ES-I3 (cell line): ENCODE results near the gene ARGLU1.

Experiments used
- H3K36me3 ChIP-seq: 2 replicates; pipeline ENCODE4 v1.6.1; 2013; ENCODE audit warnings: mild to moderate bottlenecking, low read length, control low read depth, moderate library complexity; ENCODE audit not compliant: insufficient read depth
- H3K4me1 ChIP-seq: 2 replicates; pipeline ENCODE4 v1.6.1; 2013; ENCODE audit warnings: mild to moderate bottlenecking, control low read depth, low read length; ENCODE audit not compliant: insufficient read depth
- H3K9ac ChIP-seq: 2 replicates; pipeline ENCODE4 v1.6.1; 2013; ENCODE audit warnings: low read depth, mild to moderate bottlenecking, low read length, moderate library complexity
- H3K9me3 ChIP-seq: 2 replicates; pipeline ENCODE4 v1.6.1; 2013; ENCODE audit warnings: mild to moderate bottlenecking, low read length, moderate library complexity; ENCODE audit not compliant: control insufficient read depth, insufficient read depth

ARGLU1 gene

DNA sequence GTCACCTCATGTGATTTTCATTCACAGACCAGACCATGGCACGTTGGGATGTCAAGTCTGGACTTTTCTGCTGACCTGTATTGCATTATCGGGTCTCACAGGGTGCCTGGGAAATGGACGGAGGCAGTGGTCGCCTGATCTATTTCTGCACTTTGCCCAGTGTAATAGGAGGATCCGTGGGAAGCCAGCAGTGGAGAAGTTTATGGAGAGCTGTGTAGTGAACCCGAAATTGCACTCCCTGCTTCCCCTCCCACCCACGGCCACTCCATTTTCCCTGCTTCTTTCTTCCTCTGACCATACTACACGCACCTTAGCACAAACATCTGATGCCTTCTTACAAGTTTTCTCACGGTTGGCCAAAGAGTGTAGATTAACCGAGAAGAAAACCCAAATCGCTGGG is 49.4 kb downstream of the ARGLU1 start:
- no peaks in the 10 kb centered on the region for H3K9me3 ChIP-seq
- H3K36me3 ChIP-seq = no peaks in the 10 kb centered on the region
- no peak overlapping the region for H3K9ac ChIP-seq
- peaks cover 55% of the 10 kb centered on the region for H3K4me1 ChIP-seq

DNA sequence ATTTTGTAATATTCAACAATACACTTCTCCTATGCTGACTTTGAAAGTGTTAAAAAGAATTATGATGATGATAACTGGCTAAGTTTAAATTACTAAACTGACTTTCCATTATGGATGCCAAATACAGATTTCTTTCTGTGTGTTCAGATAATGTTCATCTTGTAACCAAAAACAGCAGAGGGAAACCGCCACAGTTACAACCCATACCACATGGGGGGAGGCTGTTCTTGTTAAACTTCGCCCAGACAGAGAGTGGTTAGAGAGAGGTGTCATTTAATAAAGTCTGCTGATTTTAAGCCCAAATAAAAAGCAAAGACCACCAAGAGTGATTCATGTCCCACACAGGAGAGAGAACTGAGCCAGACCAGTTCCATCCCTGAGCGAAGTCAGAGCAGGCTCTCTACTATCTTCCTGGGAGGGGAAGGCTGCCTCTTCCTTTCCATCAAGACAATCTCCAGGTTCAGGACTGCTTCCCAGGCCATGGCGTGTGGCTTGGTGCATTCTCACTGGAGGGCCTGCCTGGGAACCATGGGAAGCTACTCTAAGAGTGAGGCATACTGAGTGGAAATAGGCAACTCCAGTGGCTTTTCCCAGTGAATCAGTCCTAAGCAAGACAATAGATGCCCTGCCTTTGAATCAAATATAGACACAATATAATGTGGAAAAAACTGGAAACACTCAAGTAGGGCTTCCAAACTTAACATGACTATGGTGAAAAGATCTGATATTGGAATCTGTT is 50.7 kb downstream of the ARGLU1 start:
- no peaks in the 10 kb centered on the region for H3K36me3 ChIP-seq

DNA sequence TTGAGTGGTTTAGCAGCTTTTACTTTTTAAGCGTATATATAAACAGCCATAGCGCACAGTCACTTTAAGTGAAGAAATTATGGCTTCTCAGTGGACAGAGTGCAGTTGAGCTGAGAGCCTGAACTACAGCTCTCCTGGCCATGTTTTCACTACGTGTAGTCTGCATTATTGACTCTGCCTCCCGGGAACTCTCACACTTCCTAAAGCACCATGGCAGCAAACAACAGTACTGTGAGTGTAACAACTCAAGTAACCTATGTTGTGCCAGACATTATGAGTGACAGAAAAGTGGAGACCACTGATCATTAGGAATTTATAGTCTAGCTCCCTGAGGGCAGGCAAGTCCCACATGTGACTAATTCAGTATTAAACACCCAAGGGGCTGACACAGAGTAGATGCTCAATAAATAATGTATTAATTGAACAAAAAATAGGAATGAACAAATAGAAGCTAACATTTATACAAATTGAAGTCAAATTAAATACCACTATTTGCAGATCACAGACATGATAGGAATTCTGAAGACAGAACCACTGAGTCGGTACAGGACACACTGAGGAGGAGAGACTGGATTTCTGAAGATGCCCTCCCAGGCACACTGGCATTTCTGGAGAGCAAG is 52.2 kb downstream of the ARGLU1 start:
- Histone ChIP-seq H3K36me3 (0 out of 2 replicates have a peak, but pooled peaks cover 3% of the 10 kb centered on the region), H3K9me3 (no peaks in the 10 kb centered on the region), H3K9ac (no peak overlapping the region), H3K4me1 (peaks cover 40% of the 10 kb centered on the region)

More for the DNA sequence above, 50.7 kb downstream of the ARGLU1 start:
- Histone ChIP-seq H3K4me1 (peaks cover 55% of the 10 kb centered on the region), H3K9me3 (no peaks in the 10 kb centered on the region), H3K9ac (no peak overlapping the region)

DNA sequence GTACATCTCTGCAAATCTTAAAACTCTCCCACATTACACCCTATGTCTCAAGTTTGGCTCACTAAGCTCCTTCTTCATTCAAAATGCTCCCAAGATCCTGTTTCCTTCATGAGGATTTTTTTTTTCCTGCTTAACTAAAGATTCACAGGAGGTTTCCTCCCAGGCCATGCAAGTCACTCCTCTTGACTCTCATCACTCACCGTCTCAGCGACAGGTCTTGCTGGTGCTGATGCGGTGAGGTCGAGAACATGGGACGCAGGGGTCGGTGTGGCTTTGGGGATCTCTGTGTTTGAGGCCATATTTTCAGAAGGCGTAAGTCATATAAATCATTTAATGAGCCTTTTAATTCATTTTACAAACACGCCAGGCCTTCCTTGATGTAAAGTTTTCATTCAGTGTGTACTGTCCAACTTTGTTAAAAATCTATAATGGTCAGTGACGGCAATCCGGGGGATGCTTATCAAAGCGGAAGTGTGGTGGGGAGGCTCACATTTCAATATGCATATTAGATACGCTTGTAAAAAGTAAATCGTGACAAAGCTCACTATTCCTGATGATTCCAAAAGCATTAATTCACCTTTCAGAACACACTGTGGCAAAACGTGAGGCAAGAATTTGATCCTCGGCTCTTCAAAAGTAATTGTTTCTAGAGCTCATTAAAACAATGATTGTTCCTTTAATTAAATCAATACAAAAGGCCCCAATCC is 52.9 kb downstream of the ARGLU1 start:
- Histone ChIP-seq H3K9ac (no peak overlapping the region), H3K36me3 (0 out of 2 replicates have a peak, but pooled peaks cover 3% of the 10 kb centered on the region), H3K4me1 (peaks cover 34% of the 10 kb centered on the region), H3K9me3 (no peaks in the 10 kb centered on the region)

DNA sequence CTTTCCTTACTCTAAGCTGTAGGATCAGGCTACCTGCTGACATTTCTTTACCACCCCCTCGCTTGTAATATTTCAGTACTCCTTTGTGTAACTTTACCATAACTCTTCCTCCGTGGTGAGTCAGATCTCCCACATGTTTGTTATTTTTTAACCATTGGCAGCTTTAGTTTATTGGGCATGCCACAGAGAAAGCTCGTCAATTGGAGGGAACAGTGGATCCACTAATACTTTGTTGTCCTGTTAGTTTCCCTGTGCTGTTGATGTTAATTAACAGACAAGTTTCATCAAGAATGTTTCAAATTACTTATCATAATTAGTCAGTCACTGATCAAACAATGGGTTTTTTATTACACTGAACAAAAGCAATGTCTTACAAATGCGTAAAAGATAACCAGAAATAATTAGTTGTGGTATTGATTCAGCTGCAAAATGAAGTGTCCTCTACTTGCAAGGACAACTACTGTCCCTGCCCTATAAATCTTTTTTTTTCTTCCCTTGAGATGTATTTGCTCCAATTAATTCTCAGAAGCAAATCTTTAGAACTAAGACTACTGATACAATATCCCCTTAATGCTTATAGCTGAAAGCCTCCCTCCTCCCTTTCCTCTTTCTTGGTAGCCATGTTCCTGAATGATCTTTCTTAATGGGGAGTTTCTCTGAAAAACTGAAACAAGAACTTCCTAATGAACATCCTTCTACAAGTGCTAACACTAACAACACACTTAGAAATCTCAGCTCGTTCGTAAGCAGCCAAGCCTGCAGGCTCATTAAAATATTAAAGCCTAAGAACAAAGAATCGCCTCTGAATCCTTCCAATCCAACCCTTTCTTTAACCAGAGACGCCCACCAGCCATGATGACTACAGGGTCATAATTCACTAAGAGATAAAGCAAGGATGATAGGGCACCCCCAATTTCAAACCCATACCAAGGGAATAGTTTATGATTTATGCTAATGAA is 54.6 kb downstream of the ARGLU1 start:
- Histone ChIP-seq H3K9me3 (no peaks in the 10 kb centered on the region), H3K4me1 (peaks cover 38% of the 10 kb centered on the region), H3K9ac (no peak overlapping the region), H3K36me3 (0 out of 2 replicates have a peak, but pooled peaks cover 3% of the 10 kb centered on the region)

DNA sequence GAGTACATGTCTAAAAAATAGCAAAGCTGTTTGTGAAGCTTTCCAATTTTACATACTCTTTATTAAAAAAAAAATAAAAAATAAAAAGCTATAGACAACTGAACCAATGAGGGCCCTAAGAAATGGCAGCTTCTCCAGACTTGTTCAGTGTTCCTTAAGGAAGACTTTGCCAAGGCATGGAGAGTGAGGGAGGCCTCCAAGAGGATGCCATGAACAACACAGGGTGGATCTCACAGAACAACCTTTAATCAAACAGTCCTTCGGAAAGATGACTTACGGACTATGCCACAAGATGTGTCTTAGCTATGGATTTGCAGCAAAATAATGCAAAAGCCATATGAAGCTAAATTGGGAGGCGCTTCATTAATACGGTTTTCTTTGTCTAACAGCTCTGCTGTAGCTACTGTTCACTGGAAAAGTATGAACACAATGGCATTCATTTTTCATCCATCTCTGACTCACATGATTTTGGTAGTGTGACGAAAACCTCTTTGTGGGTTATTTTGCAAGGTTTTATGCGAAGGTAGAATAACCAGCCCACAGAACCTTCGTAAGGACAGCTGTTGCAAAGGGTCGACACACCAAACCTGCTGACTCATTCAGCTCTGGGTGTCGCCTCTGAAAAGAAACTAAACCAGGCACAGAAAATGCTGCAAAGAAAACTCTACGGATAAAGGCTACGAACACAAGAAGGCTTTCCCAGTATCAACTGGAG is 60.2 kb downstream of the ARGLU1 start:
- H3K36me3 ChIP-seq = peaks cover 3% of the 10 kb centered on the region; the same call in 1 of the 2 replicates
- H3K9ac ChIP-seq = no peak overlapping the region
- H3K4me1 ChIP-seq = peaks cover 16% of the 10 kb centered on the region
- no peaks in the 10 kb centered on the region for H3K9me3 ChIP-seq

DNA sequence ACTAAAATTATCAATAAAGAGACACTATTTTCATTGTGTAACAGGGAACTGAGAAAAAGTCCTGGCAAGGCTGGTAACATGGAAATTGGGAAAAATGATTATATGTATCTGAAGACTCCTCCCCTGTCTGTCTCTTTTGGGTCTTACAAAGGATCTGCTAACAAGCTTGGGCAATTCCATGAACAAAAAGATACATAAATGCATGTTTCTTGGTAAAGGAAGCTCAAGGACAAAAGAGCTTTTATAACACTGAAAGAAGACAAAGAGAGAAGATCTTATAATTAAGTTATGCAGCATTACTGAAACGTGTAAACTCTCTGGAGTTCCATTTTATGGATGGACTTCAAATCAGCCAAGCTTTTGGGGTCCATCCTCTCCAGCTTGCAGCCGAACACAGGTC is 61.7 kb downstream of the ARGLU1 start:
- Histone ChIP-seq H3K9ac (no peak overlapping the region), H3K9me3 (no peaks in the 10 kb centered on the region), H3K4me1 (peaks cover 12% of the 10 kb centered on the region), H3K36me3 (no peaks in the 10 kb centered on the region; the same call in 1 of the 2 replicates)

DNA sequence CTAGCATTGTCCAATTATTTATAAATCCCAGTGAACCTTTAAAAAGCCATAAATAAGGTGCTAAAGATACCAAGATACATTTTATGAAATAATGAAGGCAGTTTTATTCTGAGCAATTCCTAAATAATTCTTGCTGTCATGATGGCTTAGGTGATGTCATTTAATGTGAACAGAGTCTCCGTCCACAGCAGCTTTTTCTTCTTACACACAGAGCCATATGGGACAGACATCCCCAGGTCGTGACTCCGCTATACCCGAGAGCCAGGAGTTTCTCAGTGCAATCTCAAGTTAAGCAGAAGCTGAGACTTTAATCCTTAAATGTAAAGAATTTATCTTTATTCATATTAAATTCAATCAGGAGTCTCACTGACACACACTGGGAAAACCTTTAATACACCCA is 62.2 kb downstream of the ARGLU1 start:
- Histone ChIP-seq H3K4me1 (peaks cover 12% of the 10 kb centered on the region), H3K36me3 (no peaks in the 10 kb centered on the region; the same call in 1 of the 2 replicates), H3K9ac (no peak overlapping the region), H3K9me3 (no peaks in the 10 kb centered on the region)

DNA sequence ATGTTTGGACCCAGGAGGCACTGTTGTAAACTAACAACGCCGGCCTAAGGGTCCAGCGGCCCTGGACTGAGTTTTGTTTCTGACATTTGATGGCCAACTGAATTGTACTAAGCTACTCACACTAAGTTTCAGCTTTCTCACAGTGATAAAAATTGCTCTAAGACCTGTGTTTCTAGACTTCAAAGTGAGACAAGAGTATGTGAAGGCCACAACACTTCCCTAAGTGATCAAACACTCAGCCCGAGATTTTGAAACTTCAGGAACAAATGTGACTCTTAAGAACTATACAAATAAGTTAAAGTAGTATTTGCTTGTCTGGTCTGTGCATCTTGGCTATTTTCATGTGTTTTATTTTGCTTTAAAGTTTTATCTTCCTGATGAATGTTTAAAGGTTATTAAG is 62.6 kb downstream of the ARGLU1 start:
- no peaks in the 10 kb centered on the region for H3K9me3 ChIP-seq
- no peaks in the 10 kb centered on the region; the same call in 1 of the 2 replicates for H3K36me3 ChIP-seq
- no peak overlapping the region for H3K9ac ChIP-seq
- peaks cover 12% of the 10 kb centered on the region for H3K4me1 ChIP-seq

DNA sequence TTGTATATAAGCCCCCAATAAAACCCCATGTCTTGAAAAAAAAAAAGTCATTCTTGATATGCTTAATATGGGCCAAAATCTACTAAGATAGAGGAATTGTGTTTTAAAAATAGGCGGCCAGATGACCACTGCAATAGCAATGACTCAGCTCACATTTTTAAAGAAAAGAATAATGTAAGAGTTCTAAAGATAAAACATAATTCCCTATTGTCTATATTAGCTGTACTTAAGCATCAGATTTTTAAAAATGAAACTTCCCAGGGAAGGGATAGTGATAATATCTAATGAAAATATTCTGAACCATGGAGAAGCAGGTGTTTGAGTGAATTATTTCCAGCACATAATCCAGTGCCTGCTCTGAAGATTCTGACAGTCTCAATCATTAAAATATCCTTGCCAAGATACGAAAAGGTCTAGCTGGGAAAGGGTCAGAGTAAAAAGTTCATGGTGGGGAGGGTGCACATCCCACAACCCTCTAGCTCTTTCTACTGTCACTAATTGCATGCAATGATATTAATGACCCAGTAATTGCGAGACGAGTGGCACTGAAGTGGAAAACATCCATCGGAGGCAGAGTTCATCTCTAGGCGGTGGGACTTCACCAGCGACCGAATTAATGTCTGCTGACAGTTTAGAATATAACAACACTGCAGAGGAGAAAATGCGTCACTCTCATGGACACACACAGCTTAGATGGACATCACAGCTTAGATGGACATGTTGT is 64.0 kb downstream of the ARGLU1 start:
- Histone ChIP-seq H3K4me1 (peaks cover 20% of the 10 kb centered on the region), H3K9me3 (no peaks in the 10 kb centered on the region), H3K36me3 (no peaks in the 10 kb centered on the region; the same call in 1 of the 2 replicates), H3K9ac (no peak overlapping the region)

DNA sequence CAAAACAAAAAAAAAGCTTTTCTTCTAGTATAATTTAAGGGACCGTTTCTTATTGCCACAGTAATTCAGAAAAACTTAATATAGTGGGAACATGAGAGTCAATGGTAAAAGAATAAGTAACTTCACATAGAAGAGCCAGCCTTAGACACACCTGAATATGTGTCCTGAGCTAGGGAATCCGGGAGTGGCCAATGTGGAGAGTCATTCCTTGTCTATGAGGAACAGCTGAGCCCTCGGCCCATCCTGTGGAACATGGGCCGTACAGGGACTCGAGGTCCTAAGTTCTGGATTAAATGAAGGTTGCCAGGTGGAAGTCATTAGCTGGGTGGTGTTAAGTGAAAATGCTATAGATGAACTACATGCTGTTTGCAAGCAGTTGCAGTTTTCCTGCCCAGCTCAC is 64.7 kb downstream of the ARGLU1 start:
- H3K4me1 ChIP-seq = peaks cover 20% of the 10 kb centered on the region
- H3K9me3 ChIP-seq = no peaks in the 10 kb centered on the region
- no peak overlapping the region for H3K9ac ChIP-seq
- H3K36me3 ChIP-seq = no peaks in the 10 kb centered on the region; the same call in 1 of the 2 replicates

DNA sequence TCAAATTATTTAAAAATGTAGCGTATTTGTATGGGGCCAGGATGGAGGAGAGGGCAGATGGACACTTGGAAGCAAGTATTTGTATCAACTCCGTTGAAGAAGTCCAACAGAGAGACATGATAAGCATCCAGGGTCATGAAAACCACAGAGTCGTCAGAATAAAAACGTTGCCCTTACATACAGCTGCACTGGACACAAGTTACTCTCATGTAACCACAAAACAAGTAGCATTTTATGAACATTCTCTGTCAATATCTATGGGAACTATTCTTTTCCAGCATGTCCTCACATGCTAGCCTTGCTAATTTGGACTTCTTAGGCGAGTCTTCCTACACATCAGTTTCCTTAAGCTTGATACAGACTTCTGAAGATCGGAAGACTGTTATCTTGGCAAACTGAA is 67.5 kb downstream of the ARGLU1 start:
- Histone ChIP-seq H3K9me3 (no peaks in the 10 kb centered on the region), H3K4me1 (peaks cover 29% of the 10 kb centered on the region), H3K9ac (no peak overlapping the region), H3K36me3 (no peaks in the 10 kb centered on the region; the same call in 1 of the 2 replicates)

DNA sequence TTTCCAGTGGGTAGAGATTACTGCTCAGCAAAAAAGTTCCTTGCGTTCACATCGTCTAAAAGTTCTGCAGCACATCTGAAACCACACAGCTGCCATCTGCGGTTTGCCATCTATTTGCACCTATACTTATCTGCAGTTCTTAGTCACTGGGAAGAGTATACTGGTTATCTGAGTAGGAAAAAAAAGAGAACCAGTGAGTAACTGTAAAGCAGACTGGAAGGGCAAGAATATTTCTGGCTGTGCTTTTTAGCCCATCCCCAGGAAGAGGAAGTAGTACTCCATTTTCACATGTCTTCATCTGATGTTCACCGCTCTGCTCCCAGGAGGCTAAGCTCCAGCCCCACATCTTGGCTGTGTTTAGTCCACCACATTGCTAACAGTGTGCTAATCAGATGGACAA is 68.0 kb downstream of the ARGLU1 start:
- H3K4me1 ChIP-seq = peaks cover 29% of the 10 kb centered on the region
- H3K9ac ChIP-seq = no peak overlapping the region
- no peaks in the 10 kb centered on the region for H3K9me3 ChIP-seq
- no peaks in the 10 kb centered on the region; the same call in 1 of the 2 replicates for H3K36me3 ChIP-seq
